PC-3 (cell line): Measurements from ENCODE around the gene UBR3. TPM values are rescaled to one million over a fixed set of nuclear protein-coding genes. Genes with fewer than 3 reads are reported as not detected.

Experiments
- ATAC-seq: fragments of 200-7000 bp; cut with Tn5 transposase; 2 replicates; pipeline ENCODE4 v1.9.1; 2020; ENCODE audit warnings: mild to moderate bottlenecking, moderate library complexity
- BruUV-seq: library from RNA; stranded (reverse); fragments of 400-500 nt; replicated peaks from 2 replicates; lab custom pipeline; 2021; lab: Mats Ljungman, UMichigan
- CTCF ChIA-PET: fragments of 300-600 bp; sonication (Branson Sonifier 250); formaldehyde crosslinking; loops from one replicate; lab custom pipeline; 2022; ENCODE audit warnings: antibody characterized with exemption; lab: Charles Lee
- POLR2A ChIA-PET: fragments of 300-600 bp; sonication (Branson Sonifier 250); formaldehyde crosslinking; loops from one replicate; lab custom pipeline; 2022; ENCODE audit warnings: antibody characterized with exemption; ENCODE audit not compliant: unreplicated experiment; lab: Charles Lee
- DNase-seq: peaks from one replicate; pipeline ENCODE4 v3.0.0-alpha.2; 2015
- H2AFZ ChIP-seq: fragments of 300-600 bp; sonication (generic); 2 replicates; pipeline ENCODE4 v1.6.0; 2016; ENCODE audit warnings: antibody characterized with exemption, low read length
- H3F3A ChIP-seq: fragments of 300-600 bp; sonication (generic); one replicate; pipeline ENCODE4 v1.6.0; 2017; ENCODE audit warnings: antibody characterized with exemption, low read length, control low read depth, mild to moderate bottlenecking; ENCODE audit not compliant: unreplicated experiment
- H3K27ac ChIP-seq: fragments of 300-600 bp; sonication (generic); 2 replicates; pipeline ENCODE4 v1.5.1; 2016; ENCODE audit warnings: mild to moderate bottlenecking, low read length
- H3K27me3 ChIP-seq: fragments of 300-600 bp; sonication (generic); 2 replicates; pipeline ENCODE4 v1.6.1; 2016; ENCODE audit warnings: low read length, mixed read lengths
- H3K36me3 ChIP-seq: fragments of 300-600 bp; sonication (generic); 2 replicates; pipeline ENCODE4 v1.6.1; 2016; ENCODE audit warnings: low read depth, mixed run types, low read length, mixed read lengths
- H3K4me1 ChIP-seq: fragments of 300-600 bp; sonication (generic); 2 replicates; pipeline ENCODE4 v1.5.1; 2016; ENCODE audit warnings: low read length; ENCODE audit not compliant: insufficient read depth
- H3K4me2 ChIP-seq: fragments of 300-600 bp; sonication (generic); 2 replicates; pipeline ENCODE4 v1.6.0; 2016; ENCODE audit warnings: low read length
- H3K4me3 ChIP-seq: fragments of 300-600 bp; sonication (generic); 2 replicates; pipeline ENCODE4 v1.5.1; 2016; ENCODE audit warnings: mild to moderate bottlenecking, low read length, mixed read lengths
- H3K79me2 ChIP-seq: fragments of 300-600 bp; sonication (generic); 2 replicates; pipeline ENCODE4 v1.6.1; 2017; ENCODE audit warnings: low read length, mixed read lengths
- H3K9ac ChIP-seq: fragments of 300-600 bp; sonication (generic); 2 replicates; pipeline ENCODE4 v1.6.0; 2016; ENCODE audit warnings: mild to moderate bottlenecking, low read length
- H3K9me2 ChIP-seq: fragments of 300-600 bp; sonication (generic); replicated peaks from 2 replicates; pipeline ENCODE4 v1.6.1; 2016; ENCODE audit warnings: mixed run types, low read length, mixed read lengths
- H3K9me3 ChIP-seq: fragments of 300-600 bp; sonication (generic); 2 replicates; pipeline ENCODE4 v1.6.1; 2016; ENCODE audit warnings: low read length, mixed read lengths
- H4K20me1 ChIP-seq: fragments of 300-600 bp; sonication (generic); 2 replicates; pipeline ENCODE4 v1.6.1; 2016; ENCODE audit warnings: low read length, mixed read lengths
- EZH2 ChIP-seq: fragments of 300-600 bp; sonication (generic); IDR thresholded peaks from one replicate; pipeline ENCODE4 v1.6.1; 2017; ENCODE audit warnings: antibody characterized with exemption, mild to moderate bottlenecking, low read length; ENCODE audit not compliant: unreplicated experiment
- EZH2phosphoT487 ChIP-seq: fragments of 300-600 bp; sonication (generic); IDR thresholded peaks from 2 replicates; pipeline ENCODE4 v1.6.1; 2018; ENCODE audit warnings: mild to moderate bottlenecking, antibody characterized with exemption, low read length, borderline replicate concordance
- intact Hi-C: fragments of 100-400 bp; cut with micrococcal nuclease; formaldehyde crosslinking; loops from 2 replicates; pipeline ENCODE4 v1.9.0; 2023
- total RNA-seq: library from RNA; depleted of rRNA; stranded (reverse); fragments of >200 nt; gene quantifications from 2 replicates; pipeline ENCODE4 v1.2.3, GENCODE V29; 2014
- TF ChIP-seq, protein P1 (sequence below): fragments of 300-600 bp; sonication (generic); conservative IDR thresholded peaks from 2 replicates; pipeline ENCODE4 v1.5.1; 2017; ENCODE audit warnings: antibody characterized with exemption, low read depth, mild to moderate bottlenecking, low read length

UBR3 gene
- total RNA-seq, 1 experiment from 2014 or later: 30.9 TPM

DNA sequence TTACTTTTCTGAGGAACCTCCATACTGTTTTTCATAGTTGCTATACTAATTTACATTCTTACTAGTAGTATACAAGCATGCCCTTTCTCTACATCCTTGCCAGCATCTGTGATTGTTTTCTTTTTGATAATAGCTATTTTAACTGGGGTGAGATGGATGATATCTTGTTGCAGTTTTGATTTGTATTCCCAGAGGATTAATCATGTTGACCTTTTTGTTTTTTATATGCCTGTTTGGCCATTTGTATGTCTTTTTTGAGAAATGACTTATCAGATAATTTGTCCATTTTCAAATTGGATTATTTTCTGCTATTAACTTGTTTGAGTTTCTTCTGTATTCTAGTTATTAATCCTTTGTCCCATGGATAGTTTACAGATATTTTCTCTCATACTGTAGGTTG, 141.5 kb downstream of the UBR3 start:
- TF ChIP-seq EZH2phosphoT487 (no peak), EZH2 (no peak)
- TF ChIP-seq, protein P1, sequence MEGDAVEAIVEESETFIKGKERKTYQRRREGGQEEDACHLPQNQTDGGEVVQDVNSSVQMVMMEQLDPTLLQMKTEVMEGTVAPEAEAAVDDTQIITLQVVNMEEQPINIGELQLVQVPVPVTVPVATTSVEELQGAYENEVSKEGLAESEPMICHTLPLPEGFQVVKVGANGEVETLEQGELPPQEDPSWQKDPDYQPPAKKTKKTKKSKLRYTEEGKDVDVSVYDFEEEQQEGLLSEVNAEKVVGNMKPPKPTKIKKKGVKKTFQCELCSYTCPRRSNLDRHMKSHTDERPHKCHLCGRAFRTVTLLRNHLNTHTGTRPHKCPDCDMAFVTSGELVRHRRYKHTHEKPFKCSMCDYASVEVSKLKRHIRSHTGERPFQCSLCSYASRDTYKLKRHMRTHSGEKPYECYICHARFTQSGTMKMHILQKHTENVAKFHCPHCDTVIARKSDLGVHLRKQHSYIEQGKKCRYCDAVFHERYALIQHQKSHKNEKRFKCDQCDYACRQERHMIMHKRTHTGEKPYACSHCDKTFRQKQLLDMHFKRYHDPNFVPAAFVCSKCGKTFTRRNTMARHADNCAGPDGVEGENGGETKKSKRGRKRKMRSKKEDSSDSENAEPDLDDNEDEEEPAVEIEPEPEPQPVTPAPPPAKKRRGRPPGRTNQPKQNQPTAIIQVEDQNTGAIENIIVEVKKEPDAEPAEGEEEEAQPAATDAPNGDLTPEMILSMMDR: no peak

DNA sequence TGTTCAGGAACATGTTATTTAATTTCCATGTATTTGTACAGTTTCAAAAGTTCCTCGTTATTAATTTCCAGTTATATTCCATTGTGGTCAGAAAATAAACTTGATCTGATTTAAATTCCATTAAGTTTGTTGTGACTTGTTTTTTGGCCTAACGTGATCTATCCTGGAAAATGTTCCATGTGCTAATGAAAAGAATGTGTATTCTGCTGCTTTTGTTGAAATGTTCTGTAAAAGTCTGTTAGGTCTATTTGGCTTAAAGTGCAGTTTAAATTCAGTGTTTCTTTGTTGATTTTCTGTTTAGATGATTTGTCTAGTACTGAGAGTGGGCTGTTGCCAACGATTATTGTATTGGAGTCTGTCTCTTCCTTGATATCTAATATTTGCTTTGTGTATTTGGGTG, 148.0 kb downstream of the UBR3 start:
- Histone ChIP-seq H3K27ac (no peak overlapping the region), H2AFZ (no peak overlapping the region), H3K36me3 (peaks cover 11% of the 10 kb centered on the region), H3K9me3 (peaks cover 6% of the 10 kb centered on the region), H3K4me2 (no peak overlapping the region), H3K27me3 (no peaks in the 10 kb centered on the region), H3K4me1 (no peaks in the 10 kb centered on the region), H3F3A (no peaks in the 10 kb centered on the region), H4K20me1 (no peaks in the 10 kb centered on the region), H3K79me2 (peaks cover 12% of the 10 kb centered on the region), H3K9ac (no peak overlapping the region), H3K9me2 (no peaks in the 10 kb centered on the region), H3K4me3 (no peak overlapping the region)
- DNase-seq (no peak), ATAC-seq (no peak)
- ChIA-PET CTCF (no interaction called here), POLR2A (no interaction called here)
- intact Hi-C loops: no loop called here
- TF ChIP-seq, protein P1: no peak
- no peak for TF ChIP-seq EZH2
- BruUV-seq: no TSS peak

More for the DNA sequence above, 141.5 kb downstream of the UBR3 start:
- ATAC-seq: no peak
- no peak for DNase-seq
- Histone ChIP-seq H3K79me2 (no peaks in the 10 kb centered on the region), H3F3A (no peaks in the 10 kb centered on the region), H3K27me3 (no peaks in the 10 kb centered on the region), H3K4me1 (no peaks in the 10 kb centered on the region), H3K9me3 (no peaks in the 10 kb centered on the region), H3K9ac (no peak overlapping the region), H3K9me2 (no peaks in the 10 kb centered on the region), H4K20me1 (no peaks in the 10 kb centered on the region), H3K27ac (no peak overlapping the region), H3K36me3 (peaks cover 16% of the 10 kb centered on the region; the same call in 1 of the 2 replicates), H2AFZ (no peak overlapping the region), H3K4me2 (no peak overlapping the region), H3K4me3 (no peak overlapping the region)
- intact Hi-C loops: no loop called here
- ChIA-PET CTCF (interaction anchor here (0.7 kb wide), 1 partner anchor 186 kb away, joined by 3 read pairs; no protein-coding TSS in a partner anchor), POLR2A (no interaction called here)
- BruUV-seq: no TSS peak

DNA sequence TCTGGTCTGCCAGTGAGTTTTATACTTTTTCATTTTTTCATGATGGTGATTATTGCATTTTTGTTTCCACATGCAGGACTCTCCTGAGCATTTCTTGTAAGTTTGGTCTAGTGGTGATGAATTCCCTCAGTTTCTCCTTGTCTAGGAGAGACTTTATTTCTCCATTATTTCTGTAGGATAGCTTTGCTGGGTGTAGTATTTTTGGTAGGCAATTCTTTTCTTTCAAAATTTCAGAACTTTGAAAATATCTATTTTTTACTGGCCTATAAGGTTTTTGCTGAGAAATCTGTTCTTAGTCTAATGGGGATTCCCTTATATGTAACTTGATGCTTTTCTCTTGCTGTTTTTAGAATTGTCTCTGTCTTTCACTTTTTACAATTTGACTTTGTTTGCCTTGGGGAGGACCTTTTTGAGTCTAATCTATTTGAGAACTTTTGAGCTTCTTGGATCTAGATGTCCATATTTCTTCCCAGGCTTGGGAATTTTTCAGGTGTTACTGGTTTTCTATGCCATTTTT, 149.1 kb downstream of the UBR3 start:
- DNase-seq (no peak), ATAC-seq (no peak)
- H4K20me1 ChIP-seq: no peaks in the 10 kb centered on the region
- H3K9me2 ChIP-seq: no peaks in the 10 kb centered on the region
- H2AFZ ChIP-seq: no peak overlapping the region
- peaks cover 6% of the 10 kb centered on the region for H3K9me3 ChIP-seq
- ChIA-PET CTCF (no interaction called here), POLR2A (no interaction called here)
- peaks cover 12% of the 10 kb centered on the region for H3K79me2 ChIP-seq
- H3F3A ChIP-seq: no peaks in the 10 kb centered on the region
- no peak overlapping the region for H3K9ac ChIP-seq
- no peak overlapping the region for H3K4me3 ChIP-seq
- no peak overlapping the region for H3K4me2 ChIP-seq
- no peak overlapping the region for H3K27ac ChIP-seq
- H3K36me3 ChIP-seq: peaks cover 11% of the 10 kb centered on the region
- no peaks in the 10 kb centered on the region for H3K4me1 ChIP-seq
- H3K27me3 ChIP-seq: no peaks in the 10 kb centered on the region
- no TSS peak for BruUV-seq
- TF ChIP-seq EZH2phosphoT487: no peak
- no peak for TF ChIP-seq EZH2
- intact Hi-C loops: no loop called here
